GM19372 (cell line): ENCODE data around the gene DNAJB12.
A peak's percentile ranks its signal among the peaks of the same experiment; 100 is the strongest.
"Not testable (repeated sequence)": the region's sequence is repeated elsewhere in the genome, so short reads cannot be mapped to it uniquely, and the experiment has no call there.

ENCODE experiments used
- ATAC-seq: cut with Tn5 transposase; IDR thresholded peaks from one replicate; pipeline ENCODE4 v1.9.1; 2021; ENCODE audit warnings: mild to moderate bottlenecking, low read depth, moderate library complexity; ENCODE audit not compliant: unreplicated experiment

The DNAJB12 gene

GRCh38 chr10:72318418-72319262 lies 36.1 kb downstream of the DNAJB12 start:
- ATAC-seq: no peak

- ATAC-seq: no peak
Measured at GRCh38 chr10:72316748-72317435, 37.8 kb downstream of the DNAJB12 start.

GRCh38 chr10:72316386-72316700 lies 38.4 kb downstream of the DNAJB12 start:
- no peak for ATAC-seq

- ATAC-seq: no peak
Measured at GRCh38 chr10:72315611-72316385, 38.9 kb downstream of the DNAJB12 start.

GRCh38 chr10:72315054-72315453 lies 39.7 kb downstream of the DNAJB12 start:
- ATAC-seq: no peak

GRCh38 chr10:72314263-72314662 lies 40.5 kb downstream of the DNAJB12 start:
- ATAC-seq: no peak

- ATAC-seq: no peak
Measured at GRCh38 chr10:72312865-72313391, 41.8 kb downstream of the DNAJB12 start.

GRCh38 chr10:72311667-72312066 lies 43.1 kb downstream of the DNAJB12 start:
- ATAC-seq: no peak

- ATAC-seq: no peak
Measured at GRCh38 chr10:72310636-72311035, 44.1 kb downstream of the DNAJB12 start.

- ATAC-seq: no peak
Measured at GRCh38 chr10:72310241-72310633, 44.5 kb downstream of the DNAJB12 start.

- ATAC-seq: no peak
Measured at GRCh38 chr10:72309290-72310240, 45.2 kb downstream of the DNAJB12 start.

GRCh38 chr10:72308320-72308987 lies 46.3 kb downstream of the DNAJB12 start:
- no peak for ATAC-seq

- ATAC-seq: not testable (repeated sequence)
Measured at GRCh38 chr10:72307711-72308110, 47.0 kb downstream of the DNAJB12 start.

GRCh38 chr10:72306215-72306760 lies 48.4 kb downstream of the DNAJB12 start:
- ATAC-seq: no peak

- ATAC-seq: no peak
Measured at GRCh38 chr10:72303424-72304128, 51.1 kb downstream of the DNAJB12 start.

- no peak for ATAC-seq
Measured at GRCh38 chr10:72298592-72299519, 55.9 kb downstream of the DNAJB12 start.

- ATAC-seq: peak; percentile 77
Measured at GRCh38 chr10:72297805-72298591, 56.7 kb downstream of the DNAJB12 start.
